GM13977 (cell line): ENCODE measurements around the gene CCDC97.

Experiments used
- DNase-seq: peaks from one replicate; pipeline ENCODE4 v3.0.0; 2012; ENCODE audit warnings: low spot score
- in situ Hi-C: fragments of 300-500 bp; cut with MboI; formaldehyde crosslinking; loops from one replicate; pipeline ENCODE4 v1.12.0; 2022; ENCODE audit warnings: low sequenced_read_pairs, low pct_unique_long_range_greater_than_20kb, mixed read lengths, inconsistent platforms; ENCODE audit not compliant: unreplicated experiment
- TF ChIP-seq, protein P1 (sequence below): IDR thresholded peaks from 2 replicates; pipeline ENCODE4 v1.5.1; 2012; ENCODE audit warnings: mild to moderate bottlenecking, control low read depth; ENCODE audit not compliant: insufficient read depth; ENCODE audit errors: extremely low read depth, missing control alignments

CCDC97 gene

GRCh38 chr19:41354343-41354953, 44.5 kb downstream of the CCDC97 start:
- TF ChIP-seq, protein P1, sequence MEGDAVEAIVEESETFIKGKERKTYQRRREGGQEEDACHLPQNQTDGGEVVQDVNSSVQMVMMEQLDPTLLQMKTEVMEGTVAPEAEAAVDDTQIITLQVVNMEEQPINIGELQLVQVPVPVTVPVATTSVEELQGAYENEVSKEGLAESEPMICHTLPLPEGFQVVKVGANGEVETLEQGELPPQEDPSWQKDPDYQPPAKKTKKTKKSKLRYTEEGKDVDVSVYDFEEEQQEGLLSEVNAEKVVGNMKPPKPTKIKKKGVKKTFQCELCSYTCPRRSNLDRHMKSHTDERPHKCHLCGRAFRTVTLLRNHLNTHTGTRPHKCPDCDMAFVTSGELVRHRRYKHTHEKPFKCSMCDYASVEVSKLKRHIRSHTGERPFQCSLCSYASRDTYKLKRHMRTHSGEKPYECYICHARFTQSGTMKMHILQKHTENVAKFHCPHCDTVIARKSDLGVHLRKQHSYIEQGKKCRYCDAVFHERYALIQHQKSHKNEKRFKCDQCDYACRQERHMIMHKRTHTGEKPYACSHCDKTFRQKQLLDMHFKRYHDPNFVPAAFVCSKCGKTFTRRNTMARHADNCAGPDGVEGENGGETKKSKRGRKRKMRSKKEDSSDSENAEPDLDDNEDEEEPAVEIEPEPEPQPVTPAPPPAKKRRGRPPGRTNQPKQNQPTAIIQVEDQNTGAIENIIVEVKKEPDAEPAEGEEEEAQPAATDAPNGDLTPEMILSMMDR: no peak
- DNase-seq: no peak
- in situ Hi-C loops: no loop called here

DNA sequence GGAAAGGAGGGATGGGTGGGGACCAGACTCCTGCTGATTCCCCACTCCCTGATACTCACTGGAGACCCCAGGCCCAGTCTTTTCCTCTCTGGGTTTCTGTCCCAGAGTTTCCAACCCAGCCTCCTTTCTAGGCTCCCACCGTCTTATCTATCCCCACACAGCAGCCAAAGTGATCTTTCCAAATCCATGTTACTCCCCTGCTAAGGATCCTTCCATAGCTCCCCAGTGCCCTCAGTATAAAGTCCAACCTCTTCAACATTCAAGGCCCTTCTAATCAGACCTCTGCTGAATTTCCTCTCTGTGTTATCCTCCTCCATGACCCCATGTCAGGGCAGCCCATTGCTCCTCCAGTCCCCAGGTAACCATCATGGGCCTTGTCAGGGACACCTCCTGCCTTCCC, 45.1 kb downstream of the CCDC97 start:
- DNase-seq: no peak
- TF ChIP-seq, protein P1: no peak
- in situ Hi-C loops: no loop called here

DNA sequence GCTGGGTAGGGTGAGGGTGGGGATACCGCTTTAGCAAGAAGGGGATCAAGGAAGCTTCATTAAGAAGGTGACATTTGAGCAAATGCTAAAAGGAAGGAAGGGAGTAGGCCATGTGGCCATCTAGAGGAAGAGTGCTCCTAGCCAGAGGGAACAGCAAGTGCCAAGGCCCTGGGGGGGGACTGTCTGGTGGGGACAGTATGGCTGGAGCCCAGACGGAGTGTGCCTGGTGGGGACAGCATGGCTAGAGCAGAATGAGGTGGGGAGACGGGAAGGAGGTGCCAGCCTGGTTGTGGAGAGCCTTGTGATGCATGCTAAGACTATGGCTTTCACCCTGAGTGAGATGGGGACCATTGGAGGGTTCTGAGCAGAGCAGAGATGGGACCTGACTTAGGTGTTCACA, 45.8 kb downstream of the CCDC97 start:
- DNase-seq: no peak
- TF ChIP-seq, protein P1: no peak
- in situ Hi-C loops: no loop called here

- in situ Hi-C loops: no loop called here
- TF ChIP-seq, protein P1: no peak
- no peak for DNase-seq
Measured at GRCh38 chr19:41356984-41357739, 47.2 kb downstream of the CCDC97 start.

GRCh38 chr19:41357746-41358145, 47.8 kb downstream of the CCDC97 start:
- in situ Hi-C loops: no loop called here
- TF ChIP-seq, protein P1: no peak
- DNase-seq: no peak

- DNase-seq: no peak
- TF ChIP-seq, protein P1: no peak
- in situ Hi-C loops: no loop called here
Measured at GRCh38 chr19:41359741-41360140, 49.8 kb downstream of the CCDC97 start.
